GM23338 (cell line): ENCODE measurements around the gene ITPR2. TPM values are rescaled to one million over a fixed set of nuclear protein-coding genes. Genes with fewer than 3 reads are reported as not detected.

Experiments
- ATAC-seq: fragments of 200-7000 bp; cut with Tn5 transposase; 3 replicates; pipeline ENCODE4 v1.9.1; 2020
- DNase-seq: peaks from one replicate; pipeline ENCODE4 v3.0.0-alpha.2; 2015; ENCODE audit warnings: low spot score
- H2AFZ ChIP-seq: fragments of 200-600 bp; sonication (generic); 2 replicates; pipeline ENCODE4 v1.8.0; 2016; ENCODE audit warnings: antibody characterized with exemption, mild to moderate bottlenecking, moderate library complexity
- H3F3A ChIP-seq: fragments of 200-600 bp; sonication (generic); replicated peaks from 2 replicates; pipeline ENCODE4 v1.8.0; 2017; ENCODE audit warnings: antibody characterized with exemption, mixed run types, low read depth
- H3K27ac ChIP-seq: fragments of 200-600 bp; sonication (generic); 2 replicates; pipeline ENCODE4 v1.6.1; 2016; ENCODE audit warnings: low read depth
- H3K27me3 ChIP-seq: fragments of 200-600 bp; sonication (generic); 2 replicates; pipeline ENCODE4 v1.8.0; 2016; ENCODE audit warnings: mild to moderate bottlenecking, mixed run types, moderate library complexity; ENCODE audit not compliant: insufficient read depth
- H3K36me3 ChIP-seq: fragments of 200-600 bp; sonication (generic); 2 replicates; pipeline ENCODE4 v1.8.0; 2016; ENCODE audit warnings: mild to moderate bottlenecking; ENCODE audit not compliant: insufficient read depth
- H3K4me1 ChIP-seq: fragments of 200-600 bp; sonication (generic); 2 replicates; pipeline ENCODE4 v1.8.0; 2016; ENCODE audit warnings: mild to moderate bottlenecking, moderate library complexity; ENCODE audit not compliant: insufficient read depth
- H3K4me2 ChIP-seq: fragments of 200-600 bp; sonication (generic); 2 replicates; pipeline ENCODE4 v1.7.1; 2017; ENCODE audit warnings: mixed run types
- H3K4me3 ChIP-seq: fragments of 200-600 bp; sonication (generic); 2 replicates; pipeline ENCODE4 v1.6.1; 2016; ENCODE audit warnings: mixed run types
- H3K79me2 ChIP-seq: fragments of 200-600 bp; sonication (generic); replicated peaks from 2 replicates; pipeline ENCODE4 v1.8.0; 2017; ENCODE audit warnings: mild to moderate bottlenecking; ENCODE audit not compliant: insufficient read depth
- H3K9me2 ChIP-seq: fragments of 200-600 bp; sonication (generic); 2 replicates; pipeline ENCODE4 v1.8.0; 2017; ENCODE audit not compliant: insufficient read depth
- H4K20me1 ChIP-seq: fragments of 200-600 bp; sonication (generic); replicated peaks from 2 replicates; pipeline ENCODE4 v1.8.0; 2017; ENCODE audit warnings: mild to moderate bottlenecking; ENCODE audit not compliant: insufficient read depth
- H3K27ac Mint-ChIP-seq: 2 replicates; pipeline ENCODE4 v1.8.0; 2020; ENCODE audit warnings: inconsistent platforms, mild to moderate bottlenecking, moderate library complexity, mixed read lengths
- H3K27me3 Mint-ChIP-seq: 3 replicates; pipeline ENCODE4 v1.8.0; 2022; ENCODE audit warnings: low read depth, mild to moderate bottlenecking, moderate library complexity, mixed read lengths, inconsistent platforms; ENCODE audit not compliant: insufficient read depth, poor library complexity
- H3K36me3 Mint-ChIP-seq: 3 replicates; pipeline ENCODE4 v1.8.0; 2021; ENCODE audit warnings: low read depth, mild to moderate bottlenecking, inconsistent platforms, moderate library complexity, mixed read lengths
- H3K4me1 Mint-ChIP-seq: 3 replicates; pipeline ENCODE4 v1.8.0; 2020; ENCODE audit warnings: mild to moderate bottlenecking, inconsistent platforms, mixed read lengths
- H3K4me3 Mint-ChIP-seq: 3 replicates; pipeline ENCODE4 v1.8.0; 2021; ENCODE audit warnings: moderate library complexity, mild to moderate bottlenecking, inconsistent platforms, mixed read lengths
- H3K9me3 Mint-ChIP-seq: 3 replicates; pipeline ENCODE4 v1.8.0; 2020; ENCODE audit warnings: moderate library complexity, mild to moderate bottlenecking, inconsistent platforms, mixed read lengths
- CREB1 ChIP-seq: fragments of 250-450 bp; sonication (Bioruptor Pico); IDR thresholded peaks from 2 replicates; pipeline ENCODE4 v1.5.0; 2020; ENCODE audit warnings: low read depth, mild to moderate bottlenecking, moderate library complexity
- CTCF ChIP-seq, 2 experiments: fragments of 200-600 bp in 1 of 2; sonication (generic) in 1 of 2; conservative IDR thresholded peaks; 2 replicates each; pipeline versions ENCODE4 v1.5.1 to v1.6.1; 2016 to 2017; ENCODE audit warnings: antibody characterized with exemption in 2 of 2, low read depth in 2 of 2, mild to moderate bottlenecking in 2 of 2, moderate library complexity in 1 of 2
- EZH2 ChIP-seq: fragments of 200-600 bp; sonication (generic); IDR thresholded peaks from one replicate; pipeline ENCODE4 v1.8.0; 2017; ENCODE audit warnings: antibody characterized with exemption, mild to moderate bottlenecking, low read depth; ENCODE audit not compliant: unreplicated experiment
- EZH2phosphoT487 ChIP-seq: fragments of 200-600 bp; sonication (generic); IDR thresholded peaks from one replicate; pipeline ENCODE4 v1.8.1; 2018; ENCODE audit warnings: antibody characterized with exemption; ENCODE audit not compliant: unreplicated experiment
- JUNB ChIP-seq: IDR thresholded peaks from one replicate; pipeline ENCODE4 v1.6.1; 2016; ENCODE audit warnings: antibody characterized with exemption; ENCODE audit not compliant: unreplicated experiment
- NANOG ChIP-seq: IDR thresholded peaks from 2 replicates; pipeline ENCODE4 v1.6.1; 2016; ENCODE audit warnings: antibody characterized with exemption, borderline replicate concordance
- ZNF114 ChIP-seq: fragments of 250-450 bp; sonication (Bioruptor Pico); IDR thresholded peaks from 2 replicates; pipeline ENCODE4 v1.5.0; 2020; ENCODE audit warnings: mild to moderate bottlenecking, moderate library complexity
- ZNF331 ChIP-seq: fragments of 250-450 bp; sonication (Bioruptor Pico); IDR thresholded peaks from 2 replicates; pipeline ENCODE4 v1.5.0; 2020; ENCODE audit warnings: low read depth, mild to moderate bottlenecking, moderate library complexity
- polyA plus RNA-seq: library from polyadenylated mRNA; unstranded; fragments of >200 nt; fragmentation: Nextera tagmentation; extraction: Ambion mirVana; gene quantifications from 2 replicates; pipeline ENCODE4 v1.2.1, GENCODE V29; 2016
- total RNA-seq: library from RNA; depleted of rRNA; stranded (reverse); fragments of >200 nt; shearing (Covaris generic); gene quantifications from 2 replicates; pipeline ENCODE4 v1.2.3, GENCODE V29; 2014
- TF ChIP-seq, protein P1 (sequence below): fragments of 250-450 bp; sonication (Bioruptor Pico); IDR thresholded peaks from 2 replicates; pipeline ENCODE4 v1.5.0; 2020; ENCODE audit warnings: mild to moderate bottlenecking, moderate library complexity
- TF ChIP-seq, protein P2 (sequence below): IDR thresholded peaks from one replicate; pipeline ENCODE4 v1.6.1; 2018; ENCODE audit warnings: antibody characterized with exemption; ENCODE audit not compliant: unreplicated experiment

Gene ITPR2
- total and polyA plus RNA-seq, 2 experiments from 2014 or later = 44.5 to 65.2 TPM

- TF ChIP-seq, protein P1, sequence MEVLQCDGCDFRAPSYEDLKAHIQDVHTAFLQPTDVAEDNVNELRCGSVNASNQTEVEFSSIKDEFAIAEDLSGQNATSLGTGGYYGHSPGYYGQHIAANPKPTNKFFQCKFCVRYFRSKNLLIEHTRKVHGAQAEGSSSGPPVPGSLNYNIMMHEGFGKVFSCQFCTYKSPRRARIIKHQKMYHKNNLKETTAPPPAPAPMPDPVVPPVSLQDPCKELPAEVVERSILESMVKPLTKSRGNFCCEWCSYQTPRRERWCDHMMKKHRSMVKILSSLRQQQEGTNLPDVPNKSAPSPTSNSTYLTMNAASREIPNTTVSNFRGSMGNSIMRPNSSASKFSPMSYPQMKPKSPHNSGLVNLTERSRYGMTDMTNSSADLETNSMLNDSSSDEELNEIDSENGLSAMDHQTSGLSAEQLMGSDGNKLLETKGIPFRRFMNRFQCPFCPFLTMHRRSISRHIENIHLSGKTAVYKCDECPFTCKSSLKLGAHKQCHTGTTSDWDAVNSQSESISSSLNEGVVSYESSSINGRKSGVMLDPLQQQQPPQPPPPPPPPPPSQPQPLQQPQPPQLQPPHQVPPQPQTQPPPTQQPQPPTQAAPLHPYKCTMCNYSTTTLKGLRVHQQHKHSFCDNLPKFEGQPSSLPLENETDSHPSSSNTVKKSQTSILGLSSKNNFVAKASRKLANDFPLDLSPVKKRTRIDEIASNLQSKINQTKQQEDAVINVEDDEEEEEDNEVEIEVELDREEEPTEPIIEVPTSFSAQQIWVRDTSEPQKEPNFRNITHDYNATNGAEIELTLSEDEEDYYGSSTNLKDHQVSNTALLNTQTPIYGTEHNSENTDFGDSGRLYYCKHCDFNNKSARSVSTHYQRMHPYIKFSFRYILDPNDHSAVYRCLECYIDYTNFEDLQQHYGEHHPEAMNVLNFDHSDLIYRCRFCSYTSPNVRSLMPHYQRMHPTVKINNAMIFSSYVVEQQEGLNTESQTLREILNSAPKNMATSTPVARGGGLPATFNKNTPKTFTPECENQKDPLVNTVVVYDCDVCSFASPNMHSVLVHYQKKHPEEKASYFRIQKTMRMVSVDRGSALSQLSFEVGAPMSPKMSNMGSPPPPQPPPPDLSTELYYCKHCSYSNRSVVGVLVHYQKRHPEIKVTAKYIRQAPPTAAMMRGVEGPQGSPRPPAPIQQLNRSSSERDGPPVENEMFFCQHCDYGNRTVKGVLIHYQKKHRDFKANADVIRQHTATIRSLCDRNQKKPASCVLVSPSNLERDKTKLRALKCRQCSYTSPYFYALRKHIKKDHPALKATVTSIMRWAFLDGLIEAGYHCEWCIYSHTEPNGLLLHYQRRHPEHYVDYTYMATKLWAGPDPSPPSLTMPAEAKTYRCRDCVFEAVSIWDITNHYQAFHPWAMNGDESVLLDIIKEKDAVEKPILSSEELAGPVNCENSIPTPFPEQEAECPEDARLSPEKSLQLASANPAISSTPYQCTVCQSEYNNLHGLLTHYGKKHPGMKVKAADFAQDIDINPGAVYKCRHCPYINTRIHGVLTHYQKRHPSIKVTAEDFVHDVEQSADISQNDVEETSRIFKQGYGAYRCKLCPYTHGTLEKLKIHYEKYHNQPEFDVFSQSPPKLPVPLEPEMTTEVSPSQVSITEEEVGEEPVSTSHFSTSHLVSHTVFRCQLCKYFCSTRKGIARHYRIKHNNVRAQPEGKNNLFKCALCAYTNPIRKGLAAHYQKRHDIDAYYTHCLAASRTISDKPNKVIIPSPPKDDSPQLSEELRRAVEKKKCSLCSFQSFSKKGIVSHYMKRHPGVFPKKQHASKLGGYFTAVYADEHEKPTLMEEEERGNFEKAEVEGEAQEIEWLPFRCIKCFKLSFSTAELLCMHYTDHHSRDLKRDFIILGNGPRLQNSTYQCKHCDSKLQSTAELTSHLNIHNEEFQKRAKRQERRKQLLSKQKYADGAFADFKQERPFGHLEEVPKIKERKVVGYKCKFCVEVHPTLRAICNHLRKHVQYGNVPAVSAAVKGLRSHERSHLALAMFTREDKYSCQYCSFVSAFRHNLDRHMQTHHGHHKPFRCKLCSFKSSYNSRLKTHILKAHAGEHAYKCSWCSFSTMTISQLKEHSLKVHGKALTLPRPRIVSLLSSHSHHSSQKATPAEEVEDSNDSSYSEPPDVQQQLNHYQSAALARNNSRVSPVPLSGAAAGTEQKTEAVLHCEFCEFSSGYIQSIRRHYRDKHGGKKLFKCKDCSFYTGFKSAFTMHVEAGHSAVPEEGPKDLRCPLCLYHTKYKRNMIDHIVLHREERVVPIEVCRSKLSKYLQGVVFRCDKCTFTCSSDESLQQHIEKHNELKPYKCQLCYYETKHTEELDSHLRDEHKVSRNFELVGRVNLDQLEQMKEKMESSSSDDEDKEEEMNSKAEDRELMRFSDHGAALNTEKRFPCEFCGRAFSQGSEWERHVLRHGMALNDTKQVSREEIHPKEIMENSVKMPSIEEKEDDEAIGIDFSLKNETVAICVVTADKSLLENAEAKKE (CRISPR knock-in tag) = no peak
- no peak for TF ChIP-seq EZH2phosphoT487
- TF ChIP-seq NANOG = no peak
- TF ChIP-seq EZH2 = no peak
- TF ChIP-seq ZNF114 (CRISPR knock-in tag) = no peak
Observed at GRCh38 chr12:26622601-26623000, 210.4 kb downstream of the ITPR2 start (continued).

DNA sequence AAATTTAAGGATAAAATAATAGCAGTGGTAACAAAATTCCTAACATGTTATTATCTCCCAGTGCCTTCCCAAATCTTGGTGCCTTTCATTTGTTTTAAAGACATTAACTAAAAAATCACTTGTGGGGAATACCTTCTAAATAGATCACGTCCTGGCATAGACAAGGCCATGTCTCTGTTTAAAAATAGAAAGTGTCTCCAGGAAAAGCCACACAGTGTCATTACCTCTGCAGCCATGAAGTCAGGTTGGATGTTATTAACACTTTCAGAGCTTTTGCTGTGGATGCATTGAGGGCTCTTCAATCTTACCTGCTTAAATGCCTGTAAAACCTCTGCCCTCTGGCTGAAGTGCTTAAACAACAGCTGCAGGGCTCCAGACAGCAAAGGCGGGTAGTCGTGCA is 211.1 kb downstream of the ITPR2 start:
- ATAC-seq (no peak), DNase-seq (no peak)
- Mint-ChIP-seq H3K4me1 (no peaks in the 10 kb centered on the region), H3K36me3 (peaks cover 42% of the 10 kb centered on the region), H3K9me3 (no peaks in the 10 kb centered on the region), H3K27ac (no peak overlapping the region), H3K27me3 (peaks cover 4% of the 10 kb centered on the region), H3K4me3 (no peak overlapping the region)
- Histone ChIP-seq H3K4me1 (no peaks in the 10 kb centered on the region), H3F3A (no peaks in the 10 kb centered on the region), H3K79me2 (no peaks in the 10 kb centered on the region), H3K4me2 (no peak overlapping the region), H3K36me3 (peaks cover 19% of the 10 kb centered on the region; the same call in 1 of the 2 replicates), H3K27ac (no peak overlapping the region), H3K9me2 (no peaks in the 10 kb centered on the region), H3K4me3 (no peak overlapping the region), H3K27me3 (no peaks in the 10 kb centered on the region), H2AFZ (no peak overlapping the region), H4K20me1 (no peaks in the 10 kb centered on the region)
- TF ChIP-seq CREB1 = no peak
- TF ChIP-seq ZNF331 (CRISPR knock-in tag) = no peak
- no peak for TF ChIP-seq EZH2
- TF ChIP-seq ZNF114 (CRISPR knock-in tag) = no peak
- TF ChIP-seq, protein P2, sequence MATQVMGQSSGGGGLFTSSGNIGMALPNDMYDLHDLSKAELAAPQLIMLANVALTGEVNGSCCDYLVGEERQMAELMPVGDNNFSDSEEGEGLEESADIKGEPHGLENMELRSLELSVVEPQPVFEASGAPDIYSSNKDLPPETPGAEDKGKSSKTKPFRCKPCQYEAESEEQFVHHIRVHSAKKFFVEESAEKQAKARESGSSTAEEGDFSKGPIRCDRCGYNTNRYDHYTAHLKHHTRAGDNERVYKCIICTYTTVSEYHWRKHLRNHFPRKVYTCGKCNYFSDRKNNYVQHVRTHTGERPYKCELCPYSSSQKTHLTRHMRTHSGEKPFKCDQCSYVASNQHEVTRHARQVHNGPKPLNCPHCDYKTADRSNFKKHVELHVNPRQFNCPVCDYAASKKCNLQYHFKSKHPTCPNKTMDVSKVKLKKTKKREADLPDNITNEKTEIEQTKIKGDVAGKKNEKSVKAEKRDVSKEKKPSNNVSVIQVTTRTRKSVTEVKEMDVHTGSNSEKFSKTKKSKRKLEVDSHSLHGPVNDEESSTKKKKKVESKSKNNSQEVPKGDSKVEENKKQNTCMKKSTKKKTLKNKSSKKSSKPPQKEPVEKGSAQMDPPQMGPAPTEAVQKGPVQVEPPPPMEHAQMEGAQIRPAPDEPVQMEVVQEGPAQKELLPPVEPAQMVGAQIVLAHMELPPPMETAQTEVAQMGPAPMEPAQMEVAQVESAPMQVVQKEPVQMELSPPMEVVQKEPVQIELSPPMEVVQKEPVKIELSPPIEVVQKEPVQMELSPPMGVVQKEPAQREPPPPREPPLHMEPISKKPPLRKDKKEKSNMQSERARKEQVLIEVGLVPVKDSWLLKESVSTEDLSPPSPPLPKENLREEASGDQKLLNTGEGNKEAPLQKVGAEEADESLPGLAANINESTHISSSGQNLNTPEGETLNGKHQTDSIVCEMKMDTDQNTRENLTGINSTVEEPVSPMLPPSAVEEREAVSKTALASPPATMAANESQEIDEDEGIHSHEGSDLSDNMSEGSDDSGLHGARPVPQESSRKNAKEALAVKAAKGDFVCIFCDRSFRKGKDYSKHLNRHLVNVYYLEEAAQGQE = no peak
- TF ChIP-seq NANOG = no peak
- TF ChIP-seq JUNB = no peak
- TF ChIP-seq CTCF (conservative IDR thresholded peaks at IDR 0.05; ENCODE audit: low read depth in 2 of 2) = no peak
